Naive thymus-derived CD4-positive, alpha-beta T cell (primary cell): ENCODE results near the gene WNT4. TPM values are rescaled to one million over a fixed set of nuclear protein-coding genes. Genes with fewer than 3 reads are reported as not detected.

Experiments
- ATAC-seq: fragments of 150-1000 bp; cut with Tn5 transposase; 2 replicates; pipeline ENCODE4 v1.10.0; 2021; ENCODE audit warnings: mild to moderate bottlenecking, moderate library complexity
- CTCF ChIA-PET: fragments of 350-600 bp; sonication (Branson Sonifier 250); formaldehyde crosslinking; loops from one replicate; lab custom pipeline; 2021; ENCODE audit warnings: antibody characterized with exemption; lab: Charles Lee
- POLR2A ChIA-PET: fragments of 350-600 bp; sonication (Branson Sonifier 250); formaldehyde crosslinking; loops from one replicate; lab custom pipeline; 2021; ENCODE audit warnings: antibody characterized with exemption, inconsistent platforms; lab: Charles Lee
- DNase-seq, 9 donors: peaks; one replicate each; pipeline versions ENCODE4 v3.0.0 to v3.0.0-alpha.2; 2020 to 2022; ENCODE audit warnings: mixed read lengths in 1 of 9
- H3K27ac ChIP-seq: one replicate; pipeline ENCODE4 v1.7.0; 2013; ENCODE audit warnings: mild to moderate bottlenecking, low read depth, low read length, moderate library complexity
- H3K27me3 ChIP-seq, 2 donors: one replicate each; pipeline ENCODE4 v1.7.0; 2013; ENCODE audit warnings: low read length in 2 of 2, mild to moderate bottlenecking in 2 of 2, moderate library complexity in 2 of 2; ENCODE audit not compliant: control insufficient read depth in 2 of 2, insufficient read depth in 2 of 2
- H3K36me3 ChIP-seq, 3 experiments: 1 replicate in 2 of 3; 2 replicates in 1 of 3; pipeline ENCODE4 v1.7.0; 2013; ENCODE audit warnings: low read length in 3 of 3, mild to moderate bottlenecking in 3 of 3, moderate library complexity in 1 of 3; ENCODE audit not compliant: insufficient read depth in 3 of 3, control insufficient read depth in 2 of 3
- H3K4me1 ChIP-seq, 2 donors: one replicate each; pipeline ENCODE4 v1.7.0; 2013; ENCODE audit warnings: low read length in 2 of 2, mild to moderate bottlenecking in 2 of 2, moderate library complexity in 1 of 2; ENCODE audit not compliant: control insufficient read depth in 2 of 2, insufficient read depth in 2 of 2
- H3K4me3 ChIP-seq: 2 replicates; pipeline ENCODE4 v1.7.0; 2013; ENCODE audit warnings: mild to moderate bottlenecking, low read length
- H3K9me3 ChIP-seq, 3 experiments: 1 replicate in 2 of 3; 2 replicates in 1 of 3; pipeline ENCODE4 v1.7.0; 2013; ENCODE audit warnings: low read length in 3 of 3; ENCODE audit not compliant: control insufficient read depth in 2 of 3
- H3K27ac Mint-ChIP-seq, 9 donors: one replicate each; pipeline ENCODE4 v1.8.0; 2020 to 2022; ENCODE audit warnings: mixed read lengths in 9 of 9, mild to moderate bottlenecking in 8 of 9, moderate library complexity in 5 of 9, inconsistent platforms in 2 of 9
- H3K27me3 Mint-ChIP-seq, 5 donors: one replicate each; pipeline ENCODE4 v1.8.0; 2021 to 2022; ENCODE audit warnings: mixed read lengths in 5 of 5, mild to moderate bottlenecking in 1 of 5
- H3K36me3 Mint-ChIP-seq, 5 donors: one replicate each; pipeline ENCODE4 v1.8.0; 2020 to 2022; ENCODE audit warnings: mixed read lengths in 5 of 5, mild to moderate bottlenecking in 3 of 5, inconsistent platforms in 1 of 5
- H3K4me1 Mint-ChIP-seq, 7 donors: one replicate each; pipeline ENCODE4 v1.8.0; 2020 to 2022; ENCODE audit warnings: mixed read lengths in 7 of 7, mild to moderate bottlenecking in 3 of 7, inconsistent platforms in 1 of 7
- H3K4me3 Mint-ChIP-seq, 10 donors: one replicate each; pipeline ENCODE4 v1.8.0; 2020 to 2022; ENCODE audit warnings: mild to moderate bottlenecking in 10 of 10, mixed read lengths in 10 of 10, moderate library complexity in 6 of 10, inconsistent platforms in 2 of 10
- H3K9me3 Mint-ChIP-seq, 11 donors: one replicate each; pipeline ENCODE4 v1.8.0; 2020 to 2022; ENCODE audit warnings: mixed read lengths in 11 of 11, mild to moderate bottlenecking in 4 of 11, inconsistent platforms in 1 of 11, moderate library complexity in 1 of 11
- intact Hi-C, 2 donors: fragments of 100-400 bp; cut with micrococcal nuclease; formaldehyde crosslinking; loops; one replicate each; pipeline ENCODE4 v1.15.1; 2023
- polyA plus RNA-seq, 2 donors: library from polyadenylated mRNA; unstranded; fragments of 300-500 nt; fragmentation: Illumina TruSeq; gene quantifications; one replicate each; pipeline ENCODE4 v1.2.3, GENCODE V29; 2021
- total RNA-seq, 6 experiments: library from RNA in 5 of 6; stranded (reverse) in 5 of 6; gene quantifications; 1 replicate in 5 of 6; 2 replicates in 1 of 6; pipeline ENCODE4 v1.2.3 and lab custom pipeline; 2021 to 2026

The WNT4 gene
- total and polyA plus RNA-seq, 7 experiments from 2014 or later, result 0.05 TPM; not detected in 6

DNA sequence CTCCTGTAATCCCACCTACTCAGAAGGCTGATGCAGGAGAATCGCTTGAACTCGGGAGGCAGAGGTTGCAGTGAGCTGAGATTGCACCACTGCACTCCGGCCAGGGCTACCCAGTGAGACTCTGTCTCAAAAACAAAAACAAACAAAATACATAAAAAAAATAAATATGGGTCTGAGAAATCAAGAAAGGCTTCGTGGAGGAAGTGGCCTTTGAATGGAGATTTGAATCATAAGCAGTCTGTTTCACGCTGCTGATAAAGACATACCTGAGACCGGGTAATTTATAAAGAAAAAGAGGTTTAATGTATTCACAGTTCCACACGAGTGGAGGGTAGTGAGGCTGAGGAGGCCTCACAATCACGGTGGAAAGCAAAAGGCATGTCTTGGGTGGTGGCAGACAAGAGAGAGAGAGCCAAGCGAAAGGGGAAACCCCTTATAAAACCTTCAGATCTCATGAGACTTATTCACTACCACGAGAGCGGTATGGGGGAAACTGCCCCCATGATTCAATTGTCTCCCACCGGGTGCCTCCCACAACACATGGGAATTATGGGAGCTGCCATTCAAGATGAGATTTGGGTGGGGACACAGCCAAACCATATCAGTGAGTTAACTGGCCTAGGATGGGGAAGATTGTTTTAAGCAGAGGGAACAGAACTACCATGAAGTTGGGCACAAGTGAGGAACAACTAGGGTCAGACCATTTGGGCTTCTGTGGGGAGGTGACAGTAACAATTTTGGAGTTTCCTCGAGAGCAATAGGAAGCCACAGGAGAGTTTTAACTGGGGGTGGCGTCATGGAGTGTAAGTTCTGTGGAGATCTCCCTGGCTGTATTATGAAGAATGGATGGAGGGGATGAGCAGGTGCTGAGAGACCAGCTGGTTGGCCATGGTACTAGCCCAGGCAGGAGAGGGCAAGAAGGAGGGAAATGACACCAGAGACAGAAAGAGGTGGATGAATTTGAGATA lies 22.2 kb upstream of the WNT4 start:
- H3K27me3 Mint-ChIP-seq, result peaks cover 0 to 6% (median 0%) of the 10 kb centered on the region in 5 donors
- DNase-seq (no peak), ATAC-seq (no peak)
- H3K4me3 Mint-ChIP-seq, result no peak overlapping the region
- peak overlapping the region in 1 of 9 donors; percentile 19 for H3K27ac Mint-ChIP-seq
- CTCF ChIA-PET, result no interaction called here
- peaks cover 0 to 10% (median 0%) of the 10 kb centered on the region in 7 donors for H3K4me1 Mint-ChIP-seq
- H3K27ac ChIP-seq, result no peak overlapping the region
- POLR2A ChIA-PET, result no interaction called here
- H3K36me3 Mint-ChIP-seq, result no peaks in the 10 kb centered on the region
- no peaks in the 10 kb centered on the region for H3K27me3 ChIP-seq
- intact Hi-C loops, result no loop called here
- no peaks in the 10 kb centered on the region for H3K9me3 Mint-ChIP-seq
- no peaks in the 10 kb centered on the region for H3K9me3 ChIP-seq
- H3K4me1 ChIP-seq, result no peaks in the 10 kb centered on the region
- no peaks in the 10 kb centered on the region for H3K36me3 ChIP-seq
- H3K4me3 ChIP-seq, result no peak overlapping the region

DNA sequence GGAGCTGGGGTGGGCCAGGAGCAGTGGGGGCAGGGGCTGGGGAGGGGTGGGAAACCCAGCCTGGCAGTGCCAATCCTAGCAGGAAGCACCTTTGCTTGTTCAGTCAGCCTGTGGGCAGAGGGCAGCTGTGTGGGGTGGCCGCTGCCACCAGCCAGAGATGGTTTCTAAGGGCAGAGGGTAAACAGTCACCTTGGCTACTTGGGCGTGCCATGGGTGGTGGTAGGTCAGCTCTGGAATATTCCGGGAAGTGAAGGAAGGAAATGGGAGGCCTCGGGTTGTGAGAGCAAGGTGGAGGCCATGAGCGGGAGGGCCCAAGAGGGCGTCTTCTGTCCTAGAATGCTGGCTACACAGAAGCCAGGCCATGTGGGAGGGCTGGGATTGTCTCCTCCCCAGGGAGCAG lies 20.7 kb upstream of the WNT4 start:
- CTCF ChIA-PET, result no interaction called here
- H3K4me1 Mint-ChIP-seq, result peaks cover 0 to 8% (median 0%) of the 10 kb centered on the region in 7 donors
- intact Hi-C loops, result no loop called here

DNA sequence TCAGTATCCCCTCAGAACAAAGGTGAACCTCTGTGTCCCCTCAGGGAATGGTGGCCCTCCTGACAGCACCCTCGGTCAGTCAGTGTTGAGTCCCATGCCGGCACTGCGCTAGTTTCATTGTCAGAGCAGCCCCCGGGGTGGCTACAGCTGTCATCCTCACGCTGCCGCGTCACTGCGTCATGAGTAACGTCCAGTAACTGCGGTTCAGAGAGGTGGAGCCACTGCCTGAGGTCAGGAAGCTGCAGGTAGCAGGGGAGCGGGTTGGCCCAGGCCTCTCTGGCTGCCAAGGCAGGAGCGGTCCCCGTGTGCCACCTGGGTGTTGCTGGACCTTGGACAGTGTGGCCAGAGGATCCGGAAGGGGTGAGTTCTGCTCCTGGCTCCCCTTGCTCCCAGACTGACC lies 20.2 kb upstream of the WNT4 start:
- Mint-ChIP-seq H3K36me3 (no peaks in the 10 kb centered on the region), H3K27me3 (peaks cover 0 to 6% (median 0%) of the 10 kb centered on the region in 5 donors), H3K4me1 (peaks cover 0 to 8% (median 0%) of the 10 kb centered on the region in 7 donors), H3K9me3 (no peaks in the 10 kb centered on the region), H3K4me3 (no peak overlapping the region), H3K27ac (no peak overlapping the region)
- DNase-seq (no peak), ATAC-seq (no peak)
- Histone ChIP-seq H3K27me3 (no peaks in the 10 kb centered on the region), H3K4me3 (no peak overlapping the region), H3K4me1 (no peaks in the 10 kb centered on the region), H3K9me3 (no peaks in the 10 kb centered on the region), H3K36me3 (no peaks in the 10 kb centered on the region), H3K27ac (no peak overlapping the region)
- intact Hi-C loops, result no loop called here
- ChIA-PET POLR2A (no interaction called here), CTCF (no interaction called here)

More for the DNA sequence above, 20.7 kb upstream of the WNT4 start:
- Histone ChIP-seq H3K27me3 (no peaks in the 10 kb centered on the region), H3K27ac (no peak overlapping the region), H3K9me3 (no peaks in the 10 kb centered on the region), H3K36me3 (no peaks in the 10 kb centered on the region), H3K4me1 (no peaks in the 10 kb centered on the region), H3K4me3 (no peak overlapping the region)
- no peaks in the 10 kb centered on the region for H3K9me3 Mint-ChIP-seq
- no peaks in the 10 kb centered on the region for H3K36me3 Mint-ChIP-seq
- H3K27me3 Mint-ChIP-seq, result peaks cover 0 to 6% (median 0%) of the 10 kb centered on the region in 5 donors
- H3K27ac Mint-ChIP-seq, result no peak overlapping the region
- H3K4me3 Mint-ChIP-seq, result no peak overlapping the region
- POLR2A ChIA-PET, result no interaction called here
- DNase-seq (no peak), ATAC-seq (no peak)

DNA sequence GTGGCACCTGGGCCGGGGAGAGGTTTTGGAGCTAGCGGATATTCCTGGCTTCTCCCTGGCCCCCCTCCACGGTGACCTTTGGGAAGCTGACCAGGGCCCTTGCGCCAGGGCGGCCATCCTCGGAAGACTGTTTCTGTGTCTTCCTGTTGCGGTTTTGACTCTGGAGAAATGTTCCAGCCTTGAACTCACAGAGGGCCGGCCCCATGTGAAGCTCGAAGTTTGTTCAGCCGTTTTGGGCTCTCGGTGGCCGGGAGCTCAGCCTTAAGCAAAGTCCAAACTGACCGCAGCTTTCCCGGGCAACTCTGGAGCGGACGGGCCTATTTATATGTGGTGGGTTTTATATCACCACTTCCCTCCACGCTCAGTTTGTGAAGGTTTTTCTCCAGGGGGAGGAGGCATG lies 17.0 kb upstream of the WNT4 start:
- Mint-ChIP-seq H3K36me3 (no peaks in the 10 kb centered on the region), H3K27me3 (peaks cover 0 to 5% (median 3%) of the 10 kb centered on the region in 5 donors), H3K27ac (no peak overlapping the region), H3K9me3 (no peaks in the 10 kb centered on the region), H3K4me1 (peaks cover 0 to 2% (median 0%) of the 10 kb centered on the region in 7 donors), H3K4me3 (no peak overlapping the region)
- H3K27me3 ChIP-seq, result no peaks in the 10 kb centered on the region
- H3K4me1 ChIP-seq, result no peaks in the 10 kb centered on the region
- intact Hi-C loops, result no loop called here
- DNase-seq, result no peak
- ATAC-seq, result no peak
- ChIA-PET POLR2A (no interaction called here), CTCF (no interaction called here)
- H3K27ac ChIP-seq, result no peak overlapping the region
- no peaks in the 10 kb centered on the region for H3K9me3 ChIP-seq
- no peak overlapping the region for H3K4me3 ChIP-seq
- no peaks in the 10 kb centered on the region for H3K36me3 ChIP-seq

DNA sequence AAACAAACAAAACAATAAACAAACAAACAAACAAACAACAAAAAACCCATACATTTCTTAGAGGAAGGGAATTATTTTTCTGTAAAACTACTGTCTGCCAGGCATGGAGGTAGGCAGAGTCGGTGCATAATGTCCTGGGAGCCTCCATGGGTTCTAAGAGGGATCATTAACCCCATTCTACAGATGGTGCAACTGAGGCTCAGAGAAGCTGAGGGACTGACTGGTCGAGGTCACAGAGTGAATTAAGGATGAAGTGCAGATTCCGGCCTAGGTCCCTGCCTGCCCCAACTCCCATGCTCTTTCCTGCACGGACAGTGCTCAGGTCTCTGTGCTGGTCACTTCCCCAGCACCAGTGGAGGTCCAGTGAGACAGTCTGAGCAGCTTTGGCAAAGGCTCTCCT lies 15.8 kb upstream of the WNT4 start:
- Mint-ChIP-seq H3K27me3 (peaks cover 0 to 11% (median 0%) of the 10 kb centered on the region in 5 donors), H3K36me3 (no peaks in the 10 kb centered on the region), H3K27ac (no peak overlapping the region), H3K4me3 (no peak overlapping the region), H3K9me3 (no peaks in the 10 kb centered on the region), H3K4me1 (peaks cover 0 to 2% (median 0%) of the 10 kb centered on the region in 7 donors)
- no peaks in the 10 kb centered on the region for H3K9me3 ChIP-seq
- DNase-seq, result no peak
- H3K4me3 ChIP-seq, result no peak overlapping the region
- H3K27ac ChIP-seq, result no peak overlapping the region
- POLR2A ChIA-PET, result no interaction called here
- no peaks in the 10 kb centered on the region for H3K27me3 ChIP-seq
- ATAC-seq, result no peak
- CTCF ChIA-PET, result no interaction called here
- intact Hi-C loops, result no loop called here
- no peaks in the 10 kb centered on the region for H3K36me3 ChIP-seq
- no peaks in the 10 kb centered on the region for H3K4me1 ChIP-seq

DNA sequence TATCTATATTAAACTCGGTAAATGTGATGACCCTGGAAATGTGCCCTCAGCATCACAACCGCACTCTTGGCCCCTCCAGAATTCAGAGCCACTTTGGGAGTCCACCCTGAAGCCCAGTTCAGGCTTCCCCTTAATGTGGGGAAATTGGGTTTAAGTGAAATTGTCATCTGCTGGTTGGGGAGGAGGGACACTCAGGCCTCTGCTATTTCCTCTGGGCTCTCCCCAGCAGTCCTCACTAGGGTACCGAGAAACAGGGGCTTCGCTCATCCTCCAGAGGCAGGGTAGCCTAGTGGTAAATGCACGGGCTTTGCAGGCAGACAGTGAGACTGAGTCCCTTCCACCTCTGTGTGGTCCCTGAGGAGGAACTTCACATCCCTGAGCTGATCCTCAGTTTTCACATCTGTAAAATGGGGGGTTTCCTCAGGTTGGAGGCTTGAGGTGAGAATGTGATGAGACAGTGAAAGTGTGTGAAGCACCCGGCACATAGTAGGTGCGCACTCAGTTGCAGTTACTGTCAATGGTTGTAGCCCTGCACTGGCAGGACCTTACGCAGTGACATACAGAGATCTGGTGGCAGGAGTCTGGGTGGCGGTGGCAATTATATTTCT lies 14.6 kb upstream of the WNT4 start:
- Histone ChIP-seq H3K4me1 (no peaks in the 10 kb centered on the region), H3K9me3 (no peaks in the 10 kb centered on the region), H3K4me3 (no peak overlapping the region), H3K36me3 (no peaks in the 10 kb centered on the region), H3K27ac (no peak overlapping the region), H3K27me3 (no peaks in the 10 kb centered on the region)
- Mint-ChIP-seq H3K9me3 (no peaks in the 10 kb centered on the region), H3K4me3 (no peak overlapping the region), H3K4me1 (peaks cover 0 to 2% (median 0%) of the 10 kb centered on the region in 7 donors), H3K27ac (no peak overlapping the region), H3K27me3 (peaks cover 0 to 22% (median 9%) of the 10 kb centered on the region in 5 donors), H3K36me3 (no peaks in the 10 kb centered on the region)
- no peak for DNase-seq
- ATAC-seq, result no peak
- intact Hi-C loops, result no loop called here
- ChIA-PET CTCF (no interaction called here), POLR2A (interaction anchor here (0.6 kb wide), 1 partner anchor 29 kb away, joined by 3 read pairs; no protein-coding TSS in a partner anchor)
